Chondrocyte (in vitro differentiated cells): Measurements from ENCODE around the gene PDE2A. TPM values are rescaled to one million over a fixed set of nuclear protein-coding genes. Genes with fewer than 3 reads are reported as not detected.
A peak's percentile ranks its signal among the peaks of the same experiment; 100 is the strongest.

Experiments used
- DNase-seq: peaks from one replicate; pipeline ENCODE4 v3.0.0; 2021; ENCODE audit warnings: mixed read lengths, low spot score
- H3K27ac Mint-ChIP-seq: one replicate; pipeline ENCODE4 v1.8.0; 2021; ENCODE audit warnings: mild to moderate bottlenecking, moderate library complexity, mixed read lengths; ENCODE audit not compliant: unreplicated experiment
- H3K27me3 Mint-ChIP-seq: 2 replicates; pipeline ENCODE4 v1.8.0; 2021; ENCODE audit warnings: low read depth, mixed read lengths
- H3K36me3 Mint-ChIP-seq: 2 replicates; pipeline ENCODE4 v1.8.0; 2021; ENCODE audit warnings: low read depth, mixed read lengths
- H3K4me1 Mint-ChIP-seq: 2 replicates; pipeline ENCODE4 v1.8.0; 2021; ENCODE audit warnings: low read depth, mild to moderate bottlenecking, mixed read lengths
- H3K4me3 Mint-ChIP-seq: one replicate; pipeline ENCODE4 v1.8.0; 2021; ENCODE audit warnings: mild to moderate bottlenecking, moderate library complexity, mixed read lengths; ENCODE audit not compliant: unreplicated experiment
- H3K9me3 Mint-ChIP-seq: 2 replicates; pipeline ENCODE4 v1.8.0; 2021; ENCODE audit warnings: low read depth, mixed read lengths
- CTCF ChIP-seq: fragments of 200-600 bp; sonication (generic); IDR thresholded peaks from 2 replicates; pipeline ENCODE4 v1.5.0; 2021; ENCODE audit warnings: antibody characterized with exemption, mild to moderate bottlenecking, moderate library complexity
- total RNA-seq: library from RNA; stranded (reverse); gene quantifications from 3 replicates; pipeline ENCODE4 v1.2.1, GENCODE V29; 2021

The PDE2A gene
- total RNA-seq, 1 donor from 2014 or later = not detected

GRCh38 chr11:72583616-72584292 lies 90.5 kb downstream of the PDE2A start:
- peak; percentile 44 for DNase-seq
- Mint-ChIP-seq H3K36me3 (peaks cover 3% of the 10 kb centered on the region), H3K4me3 (no peak overlapping the region), H3K27ac (no peak overlapping the region), H3K4me1 (peaks cover 8% of the 10 kb centered on the region), H3K27me3 (peaks cover 68% of the 10 kb centered on the region), H3K9me3 (no peaks in the 10 kb centered on the region)
- TF ChIP-seq CTCF = no peak

GRCh38 chr11:72583177-72583553 lies 91.1 kb downstream of the PDE2A start:
- H3K9me3 Mint-ChIP-seq = no peaks in the 10 kb centered on the region
- H3K4me1 Mint-ChIP-seq = peaks cover 8% of the 10 kb centered on the region
- TF ChIP-seq CTCF = no peak
- DNase-seq = peak; percentile 72
- H3K36me3 Mint-ChIP-seq = peaks cover 3% of the 10 kb centered on the region
- no peak overlapping the region for H3K4me3 Mint-ChIP-seq
- H3K27me3 Mint-ChIP-seq = peaks cover 62% of the 10 kb centered on the region
- H3K27ac Mint-ChIP-seq = no peak overlapping the region

GRCh38 chr11:72582206-72583176 lies 91.7 kb downstream of the PDE2A start:
- Mint-ChIP-seq H3K36me3 (peaks cover 1% of the 10 kb centered on the region), H3K4me1 (peaks cover 8% of the 10 kb centered on the region), H3K27me3 (peaks cover 55% of the 10 kb centered on the region), H3K27ac (no peak overlapping the region), H3K9me3 (no peaks in the 10 kb centered on the region), H3K4me3 (no peak overlapping the region)
- peak; percentile 58 for DNase-seq
- TF ChIP-seq CTCF = no peak

- Mint-ChIP-seq H3K4me1 (peaks cover 8% of the 10 kb centered on the region), H3K27me3 (peaks cover 45% of the 10 kb centered on the region), H3K4me3 (no peak overlapping the region), H3K27ac (no peak overlapping the region), H3K36me3 (peaks cover 1% of the 10 kb centered on the region), H3K9me3 (no peaks in the 10 kb centered on the region)
- DNase-seq = no peak
- TF ChIP-seq CTCF = no peak
Observed at GRCh38 chr11:72581067-72581466, 93.2 kb downstream of the PDE2A start.

DNA sequence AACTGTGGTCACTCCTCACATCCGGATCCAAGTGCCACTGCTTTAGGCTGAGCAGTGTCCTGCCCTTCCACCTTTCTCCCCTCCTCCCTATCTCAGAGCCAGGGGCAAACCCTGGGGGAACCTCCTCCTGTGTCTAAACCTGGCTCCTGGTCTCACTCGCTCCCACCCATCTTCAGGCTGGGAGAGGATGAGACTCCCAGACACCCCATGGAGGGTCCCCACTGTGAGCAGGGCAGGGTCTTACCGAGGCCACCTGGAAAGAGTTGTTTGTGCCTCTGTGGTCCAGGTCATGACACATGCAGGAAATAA lies 93.6 kb downstream of the PDE2A start:
- Mint-ChIP-seq H3K36me3 (peaks cover under 1% of the 10 kb centered on the region), H3K4me3 (no peak overlapping the region), H3K4me1 (peaks cover 5% of the 10 kb centered on the region), H3K27ac (no peak overlapping the region), H3K9me3 (no peaks in the 10 kb centered on the region), H3K27me3 (peaks cover 41% of the 10 kb centered on the region)
- peak; percentile 25 for DNase-seq
- no peak for TF ChIP-seq CTCF
